ENCODE results near the gene SNAI3. TPM values are rescaled to one million over a fixed set of nuclear protein-coding genes. Genes with fewer than 3 reads are reported as not detected.

Gene SNAI3
- polyA plus RNA-seq (ENCODE audit: insufficient read length in 4 of 4): under 1 TPM; 0.39 to 0.86 (median 0.60) TPM

DNA sequence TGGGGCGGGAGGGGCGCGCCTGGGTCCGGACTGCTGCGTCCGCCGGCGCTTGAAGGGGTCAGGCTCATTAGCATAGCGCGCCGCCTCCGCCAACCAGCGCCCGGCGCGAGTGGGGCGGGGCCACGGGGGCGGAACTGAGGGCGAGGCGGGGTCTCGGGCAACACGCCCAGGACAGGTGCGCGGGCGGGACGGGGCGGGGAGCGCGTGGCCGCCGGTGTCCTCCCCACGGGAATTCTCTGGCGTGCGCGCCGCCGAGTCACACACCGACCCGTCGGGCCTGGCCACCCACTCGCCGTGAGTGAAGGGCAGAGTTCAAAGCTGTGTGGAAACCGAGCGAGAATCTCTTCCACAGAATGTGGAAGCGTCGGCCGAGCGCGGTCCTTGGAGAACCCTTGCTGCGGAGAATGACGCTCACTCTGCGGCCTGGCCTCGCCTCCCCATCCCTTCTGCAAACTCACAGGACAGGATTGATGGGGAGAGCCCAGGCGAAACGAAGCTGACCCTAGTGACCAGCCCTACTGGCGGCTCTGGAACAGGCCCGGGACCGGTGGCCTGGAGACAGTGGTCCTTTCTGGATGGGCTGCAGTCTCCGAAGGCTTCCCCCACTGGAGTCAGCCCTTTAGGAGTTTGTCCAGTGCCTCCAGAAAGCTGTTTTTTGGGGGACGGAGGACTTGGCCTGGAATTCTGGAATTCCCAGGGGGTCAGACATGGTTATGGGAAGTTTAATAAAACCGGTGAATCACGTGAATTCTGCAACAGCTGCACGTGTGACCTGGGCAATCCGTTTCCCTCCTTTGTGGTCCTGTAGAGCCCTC, at the start of gene SNAI3:
Gene SNAI3 (minus strand): TSS at position 69 of the 815 bp plus-strand sequence. CDS start 101 bp downstream, outside the sequence.
- DNase-seq (ENCODE audit: low read depth in 4 of 4, low spot score in 3 of 4): peak in 2 of 4 donors; percentile 47 to 55

DNA sequence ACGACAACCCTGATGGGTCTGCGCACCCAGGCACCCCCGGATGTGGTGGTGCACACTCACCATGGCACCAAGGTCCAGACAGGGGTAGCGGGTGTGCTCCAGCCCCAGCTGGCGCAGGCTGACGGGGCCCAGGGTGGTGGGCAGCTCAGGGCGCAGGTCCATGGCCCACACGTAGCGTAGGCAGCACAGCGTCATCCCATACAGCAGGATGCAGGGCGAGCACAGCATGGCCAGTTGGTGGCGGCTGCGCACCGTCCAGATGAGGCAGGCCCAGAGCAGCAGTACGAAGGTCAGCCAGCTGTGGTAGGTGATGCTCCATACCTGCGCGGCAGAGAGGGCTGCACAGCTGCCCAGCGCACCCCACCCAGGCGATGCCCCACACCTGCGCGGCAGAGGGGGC, 49.8 kb upstream of the SNAI3 start:
- no peak for DNase-seq (ENCODE audit: low read depth in 4 of 4, low spot score in 3 of 4)

DNA sequence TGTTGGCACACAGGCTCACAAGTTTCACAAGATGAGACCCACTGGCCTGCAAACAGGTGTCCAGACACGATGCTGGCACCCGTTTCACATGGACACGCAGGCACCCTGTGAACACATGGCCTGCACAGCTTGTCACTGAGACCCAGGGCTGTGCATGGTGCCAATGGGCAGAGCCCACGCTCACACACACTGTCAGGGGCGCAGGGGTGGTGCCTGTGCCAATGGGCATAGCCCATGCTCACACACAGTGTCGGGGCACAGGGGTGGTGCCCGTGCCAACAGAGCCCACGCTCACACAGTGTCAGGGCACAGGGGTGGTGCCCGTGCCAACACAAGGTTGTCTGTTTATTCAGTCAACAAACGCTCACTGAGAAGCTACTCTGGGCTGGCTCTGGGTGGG, 49.3 kb upstream of the SNAI3 start:
- no peak for DNase-seq (ENCODE audit: low read depth in 4 of 4, low spot score in 3 of 4)

DNA sequence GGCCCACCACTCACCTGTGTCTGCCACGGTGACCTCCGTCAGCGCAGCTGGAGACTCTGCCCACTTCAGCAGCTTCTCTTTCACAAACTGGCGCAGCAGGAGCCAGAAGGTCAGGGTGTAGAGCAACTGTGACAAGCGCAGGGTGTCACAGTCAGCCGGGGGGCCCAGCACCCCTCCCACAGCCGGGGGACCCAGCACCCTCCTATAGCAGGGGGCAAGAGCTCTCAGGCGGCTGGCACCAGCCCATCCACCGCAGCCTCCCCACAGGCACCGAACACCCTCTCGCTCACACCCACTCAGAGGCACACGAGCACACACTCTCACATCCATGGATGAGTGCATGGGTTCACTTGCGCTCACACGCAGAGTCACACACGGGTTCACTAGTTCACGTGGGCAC, 48.8 kb upstream of the SNAI3 start:
- DNase-seq (ENCODE audit: low read depth in 4 of 4, low spot score in 3 of 4): no peak

DNA sequence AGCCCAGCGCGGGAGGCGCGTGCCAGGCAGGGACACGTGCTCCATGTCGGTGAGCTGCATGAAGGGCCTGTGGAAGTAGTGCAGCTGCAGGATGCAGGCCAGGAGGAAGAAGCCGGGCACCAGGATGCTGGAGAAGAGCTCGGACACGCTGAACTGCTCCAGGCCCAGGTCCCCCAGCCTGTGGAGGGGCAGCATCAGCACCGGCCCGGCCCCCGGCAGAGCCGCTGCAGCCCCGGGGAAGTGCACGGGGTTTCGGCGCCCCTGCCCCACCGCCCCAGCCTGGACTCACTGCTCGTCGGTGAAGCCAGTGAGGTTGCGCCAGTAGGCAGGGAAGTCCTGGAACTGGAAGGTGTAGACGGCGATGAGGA, 48.0 kb upstream of the SNAI3 start:
- DNase-seq (ENCODE audit: low read depth in 4 of 4, low spot score in 3 of 4): no peak

DNA sequence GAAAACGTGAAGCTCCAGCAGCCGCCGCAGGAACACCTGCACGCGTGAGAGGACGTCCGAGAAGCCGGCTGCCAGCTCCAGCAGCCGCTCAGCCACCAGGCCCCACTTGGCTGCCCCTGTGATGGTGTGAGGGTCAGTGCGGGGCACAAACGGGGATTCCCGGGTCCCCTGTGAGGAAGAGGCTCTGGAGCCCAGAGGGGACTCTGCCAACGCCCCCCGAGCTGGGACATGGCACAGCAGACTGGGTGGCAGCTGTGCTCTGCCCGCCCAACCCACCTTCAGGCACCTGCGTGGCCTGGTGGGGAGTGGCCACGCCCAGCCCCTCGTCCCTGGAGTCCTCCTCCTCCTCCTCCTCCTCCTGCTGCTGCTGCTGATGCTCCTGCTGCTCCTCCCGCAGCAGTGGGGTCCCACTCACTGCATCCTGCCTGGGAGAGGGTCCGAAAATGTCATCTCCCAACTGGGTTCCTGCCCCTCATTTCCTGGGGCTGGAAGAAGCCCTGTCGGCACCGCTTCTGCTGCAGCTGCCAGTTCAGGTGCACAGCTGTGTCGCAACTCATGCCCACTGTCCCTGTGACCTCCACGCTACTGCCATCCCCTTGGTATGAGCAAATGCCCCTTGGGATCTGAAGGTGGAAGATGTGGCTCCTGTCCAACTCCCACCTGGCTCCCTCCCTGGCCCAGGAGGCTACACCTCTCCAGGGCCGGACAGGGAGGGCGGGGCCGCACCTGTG, 47.5 kb upstream of the SNAI3 start:
- DNase-seq (ENCODE audit: low read depth in 4 of 4, low spot score in 3 of 4): no peak

DNA sequence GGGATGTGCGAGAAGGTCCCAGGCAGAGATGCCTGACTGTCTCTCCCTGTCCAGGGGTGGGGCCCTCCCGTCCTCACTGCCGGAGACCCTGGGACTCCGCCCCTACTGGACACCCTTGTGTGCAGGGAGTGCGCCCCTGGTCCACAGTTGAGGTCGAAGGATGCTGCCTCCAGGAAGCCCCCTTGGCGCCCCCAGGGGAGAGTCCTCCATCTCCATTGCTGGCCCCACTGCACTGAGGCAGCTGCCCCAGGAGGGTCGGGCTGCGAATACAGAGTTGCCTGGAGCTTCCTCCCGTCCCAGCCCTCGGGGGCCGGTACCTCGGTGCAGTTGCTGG, 46.6 kb upstream of the SNAI3 start:
- no peak for DNase-seq (ENCODE audit: low read depth in 4 of 4, low spot score in 3 of 4)

DNA sequence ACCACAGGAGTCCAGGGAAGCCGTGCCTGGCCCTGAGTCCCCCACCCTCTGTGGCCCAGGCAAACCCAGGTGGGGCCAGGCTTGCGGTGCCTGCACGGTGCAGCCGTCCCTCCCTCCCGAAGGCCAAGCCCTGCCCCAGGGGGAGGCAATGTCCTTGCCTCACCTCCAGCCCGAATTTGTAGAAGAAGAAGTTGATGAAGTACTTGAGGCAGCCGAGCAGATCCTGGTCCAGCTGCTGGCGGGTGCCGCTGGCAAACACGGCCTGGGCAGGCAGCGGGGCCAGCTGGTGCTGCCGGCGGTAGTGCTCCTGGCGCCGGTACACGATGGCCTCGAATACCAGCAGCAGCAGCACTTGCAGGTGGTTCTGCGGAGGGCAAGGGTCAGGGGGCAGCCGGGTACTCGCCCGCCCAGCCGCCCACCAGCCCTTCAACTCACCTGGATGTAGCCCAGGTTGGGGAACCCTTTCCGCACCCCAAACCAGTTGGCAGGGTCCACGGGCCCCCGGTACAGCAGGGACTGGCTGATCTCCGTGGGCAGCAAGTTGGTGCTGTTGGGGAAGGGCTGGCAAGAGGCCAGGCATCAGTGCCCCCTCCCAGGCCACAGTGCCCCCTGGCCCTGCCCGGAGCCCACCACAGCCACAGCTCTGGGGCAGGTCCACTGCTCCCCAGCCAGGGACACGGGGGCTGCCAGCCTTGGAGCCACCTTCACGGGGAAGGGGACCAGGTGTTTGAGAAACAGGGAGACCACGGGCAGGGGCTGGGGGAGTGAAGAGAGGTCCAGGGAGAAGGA, 46.1 kb upstream of the SNAI3 start:
- DNase-seq (ENCODE audit: low read depth in 4 of 4, low spot score in 3 of 4): no peak

DNA sequence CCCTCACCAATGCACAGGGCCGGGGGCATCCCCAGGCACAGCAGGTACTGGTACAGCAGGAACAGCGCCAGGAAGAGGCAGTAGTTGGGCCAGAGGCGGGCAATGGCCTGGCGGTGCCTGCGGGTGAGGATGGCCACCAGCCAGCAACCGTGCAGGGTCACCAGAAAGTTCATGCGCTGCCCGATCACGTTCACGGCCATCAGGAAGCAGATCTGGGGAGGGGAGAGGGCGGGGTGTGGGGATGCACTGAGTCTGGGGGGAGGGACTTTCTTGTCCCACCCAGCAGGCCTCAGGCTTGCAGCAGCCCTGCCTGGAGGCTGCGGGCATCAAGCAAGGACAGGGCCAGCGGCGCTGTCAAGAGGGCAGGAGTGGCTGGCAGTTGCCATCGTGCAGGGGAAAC, 45.4 kb upstream of the SNAI3 start:
- no peak for DNase-seq (ENCODE audit: low read depth in 4 of 4, low spot score in 3 of 4)

DNA sequence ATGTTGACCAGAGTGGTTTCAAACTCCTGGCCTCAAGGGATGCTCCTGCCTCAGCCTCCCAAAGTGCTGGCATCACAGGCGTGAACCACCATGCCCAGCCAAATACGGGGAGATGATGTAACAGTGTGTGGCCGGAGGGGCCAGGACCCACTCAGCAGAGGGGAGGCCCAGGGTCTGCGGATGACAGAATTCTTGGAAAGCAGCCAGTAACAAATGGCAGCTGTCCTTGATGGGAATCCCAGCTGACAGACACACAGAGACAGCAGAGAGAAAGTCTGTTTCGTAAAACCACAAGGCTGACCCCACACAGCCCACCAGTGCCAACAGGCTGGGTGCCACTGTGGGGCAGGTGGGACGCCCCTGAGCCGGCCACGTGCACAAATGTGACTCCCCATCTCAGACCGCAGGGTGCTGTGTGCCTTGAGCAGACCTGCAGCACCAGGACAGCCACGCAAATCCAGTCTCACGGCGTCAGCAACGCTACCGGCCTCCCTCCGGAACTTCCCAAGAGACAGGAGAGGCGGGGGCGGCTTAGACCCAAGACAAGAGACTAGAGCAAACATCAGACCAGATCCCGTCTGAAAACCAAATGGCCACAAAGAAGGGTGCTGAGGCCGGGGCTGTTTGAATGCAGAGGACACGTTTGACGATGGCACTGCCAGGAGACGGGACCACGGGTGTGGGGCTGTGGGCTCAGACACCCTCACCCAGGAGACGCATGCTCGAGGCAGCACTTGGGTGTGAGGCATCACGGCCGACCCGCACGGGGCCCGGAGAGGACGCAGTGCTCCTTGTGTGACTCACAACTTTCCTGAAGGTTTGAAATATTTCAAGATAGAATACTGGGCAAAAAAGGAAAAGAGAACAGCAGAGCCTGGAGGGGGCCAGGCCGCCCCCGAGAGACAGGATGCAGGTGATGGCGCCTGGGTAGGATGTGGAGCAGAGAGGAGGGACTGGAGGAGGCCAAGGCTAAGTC, 44.6 kb upstream of the SNAI3 start:
- DNase-seq (ENCODE audit: low read depth in 4 of 4, low spot score in 3 of 4): no peak

DNA sequence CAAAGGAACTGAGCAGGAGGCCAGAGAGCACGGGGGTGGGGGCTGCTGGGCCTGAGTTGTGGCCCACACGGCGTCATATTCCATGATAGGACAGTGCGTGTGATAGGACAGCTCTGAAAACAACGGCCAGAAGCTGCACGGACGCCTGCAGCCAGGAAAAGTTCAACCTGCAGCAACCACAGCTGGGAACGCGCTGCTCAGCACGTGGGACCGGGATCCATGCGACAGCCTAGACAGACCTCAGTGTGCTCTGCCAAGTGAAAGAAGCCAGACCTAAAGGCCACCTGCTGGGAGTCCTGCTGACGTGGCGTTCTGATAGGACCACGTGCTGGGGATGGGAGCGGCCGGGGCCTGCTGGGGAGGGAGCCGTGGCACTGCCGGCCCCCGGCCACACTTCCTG, 41.6 kb upstream of the SNAI3 start:
- DNase-seq (ENCODE audit: low read depth in 4 of 4, low spot score in 3 of 4): no peak

DNA sequence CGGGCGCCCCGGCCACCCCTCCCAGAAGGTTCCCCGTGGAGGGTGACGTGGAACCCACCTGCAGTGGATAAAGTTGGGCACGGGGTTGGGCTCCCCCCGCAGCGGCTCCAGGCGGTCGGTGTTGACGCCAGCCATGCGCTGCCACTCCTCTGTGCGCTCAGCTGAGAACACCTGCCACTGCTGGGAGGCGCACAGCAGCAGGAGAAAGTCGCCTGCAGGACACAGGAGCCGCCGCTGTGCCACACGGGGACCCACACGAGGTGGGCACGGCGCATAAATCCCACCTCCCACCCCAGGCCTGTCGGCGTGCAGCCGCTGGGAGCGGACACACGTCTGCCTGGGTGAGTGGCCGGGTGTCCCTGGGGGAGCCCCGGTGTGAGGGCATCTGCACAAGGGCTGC, 40.7 kb upstream of the SNAI3 start:
- no peak for DNase-seq (ENCODE audit: low read depth in 4 of 4, low spot score in 3 of 4)

DNA sequence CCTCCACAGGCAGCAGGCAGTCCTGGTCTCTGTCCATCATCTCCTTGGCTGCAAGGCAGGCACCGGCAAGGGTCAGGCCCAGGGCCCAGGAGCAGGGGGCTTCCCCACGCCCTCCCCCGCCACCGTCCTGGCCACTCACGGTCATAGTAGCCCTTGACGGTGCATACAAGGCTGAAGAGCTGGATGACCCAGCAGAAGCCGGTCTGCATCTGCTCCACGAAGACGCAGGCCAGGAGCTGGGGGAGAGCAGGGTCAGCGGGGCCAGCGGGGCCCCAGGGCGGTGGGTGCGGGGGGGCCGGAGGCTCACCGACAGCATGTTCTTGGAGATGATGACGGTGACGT, 40.1 kb upstream of the SNAI3 start:
- DNase-seq (ENCODE audit: low read depth in 4 of 4, low spot score in 3 of 4): no peak

DNA sequence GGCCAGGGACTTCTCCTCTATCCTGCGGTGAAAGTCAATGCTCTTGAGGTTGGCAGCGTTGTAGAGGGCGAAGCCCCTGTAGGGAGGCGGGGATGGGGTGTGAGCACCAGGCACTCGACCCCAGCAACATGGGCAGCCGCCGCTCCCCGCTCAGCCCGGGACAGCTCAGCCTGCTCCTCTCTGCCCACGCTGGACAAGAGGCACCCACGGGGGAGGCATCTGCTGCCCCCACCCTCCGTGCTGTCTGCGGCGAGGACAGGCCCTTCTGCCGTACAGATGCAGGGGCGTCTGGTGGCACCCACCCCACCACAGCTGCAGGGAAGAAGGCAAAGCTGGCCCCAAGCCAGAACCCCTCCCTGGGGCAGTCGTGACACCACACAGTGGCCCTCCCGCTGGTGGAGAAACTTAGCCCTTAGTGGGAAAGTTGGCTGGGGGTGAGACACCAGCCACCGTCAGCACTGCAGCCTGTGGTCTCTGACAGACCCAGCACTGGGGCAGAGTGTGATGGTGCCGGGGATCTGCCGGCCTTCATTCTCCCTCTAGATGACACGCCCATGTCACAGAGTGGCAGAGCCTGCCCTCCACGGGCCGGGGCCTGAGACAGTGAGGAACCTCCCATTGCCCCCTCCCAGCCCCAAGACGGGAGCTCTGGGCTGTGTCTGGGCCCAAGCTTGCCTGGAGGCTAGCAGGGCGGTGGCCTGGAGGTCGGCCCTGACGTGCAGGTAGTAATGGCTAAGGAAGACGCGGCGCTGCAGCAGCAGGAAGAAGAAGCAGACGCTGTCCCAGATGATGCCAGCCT, 39.5 kb upstream of the SNAI3 start:
- DNase-seq (ENCODE audit: low read depth in 4 of 4, low spot score in 3 of 4): no peak

DNA sequence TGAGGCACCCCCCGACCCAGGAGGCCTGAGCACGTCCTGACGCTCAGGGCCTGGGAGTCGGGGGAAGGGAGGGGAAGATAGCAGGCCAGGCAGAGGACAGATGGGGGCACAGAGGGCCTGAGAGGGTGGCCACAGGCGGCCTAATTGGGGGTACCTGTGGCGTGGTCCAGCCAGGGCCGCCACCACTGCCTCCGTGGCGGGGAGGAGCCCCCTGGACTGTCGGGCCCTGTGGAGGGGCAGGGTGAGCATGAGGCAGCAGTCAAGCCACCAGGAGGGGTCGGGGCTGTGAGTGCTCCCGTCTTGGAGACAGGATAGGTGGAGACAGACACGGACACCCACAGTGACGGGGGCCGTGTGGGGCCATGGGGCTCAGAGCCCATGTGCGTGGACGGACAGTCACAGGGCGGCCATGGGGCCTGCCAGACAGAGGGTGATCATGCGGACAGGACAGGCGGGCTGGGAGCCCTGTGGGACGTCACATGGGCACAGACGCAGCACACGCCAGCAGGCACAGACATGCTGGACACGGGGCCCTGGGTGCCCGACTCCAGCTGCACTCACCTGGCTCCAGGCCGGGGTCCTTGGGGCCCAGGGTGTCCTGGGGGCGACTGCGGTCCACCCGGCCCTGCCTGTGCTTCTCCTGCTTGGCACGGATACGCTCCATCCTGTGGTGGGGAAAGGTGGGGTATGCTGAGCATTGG, 38.7 kb upstream of the SNAI3 start:
- no peak for DNase-seq (ENCODE audit: low read depth in 4 of 4, low spot score in 3 of 4)

DNA sequence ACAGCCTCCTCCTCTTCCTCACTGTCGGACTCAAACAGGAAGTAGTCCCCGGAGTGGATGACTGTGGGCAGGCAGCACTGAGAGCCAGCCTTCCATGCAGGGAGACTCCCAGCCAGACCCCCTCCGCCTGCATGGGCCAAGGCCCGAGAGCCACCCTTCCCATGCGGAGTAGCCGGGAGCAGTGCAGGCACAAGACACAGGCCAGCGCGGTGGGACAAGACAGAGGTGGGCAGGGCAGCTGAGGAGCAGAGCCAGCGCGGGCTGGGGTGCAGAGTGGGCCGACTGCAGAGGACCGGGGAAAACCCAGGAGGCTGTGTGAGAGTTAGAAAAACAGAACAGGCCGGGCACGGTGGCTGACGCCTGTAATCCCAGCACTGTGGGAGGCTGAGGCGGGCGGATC, 37.6 kb upstream of the SNAI3 start:
- no peak for DNase-seq (ENCODE audit: low read depth in 4 of 4, low spot score in 3 of 4)

DNA sequence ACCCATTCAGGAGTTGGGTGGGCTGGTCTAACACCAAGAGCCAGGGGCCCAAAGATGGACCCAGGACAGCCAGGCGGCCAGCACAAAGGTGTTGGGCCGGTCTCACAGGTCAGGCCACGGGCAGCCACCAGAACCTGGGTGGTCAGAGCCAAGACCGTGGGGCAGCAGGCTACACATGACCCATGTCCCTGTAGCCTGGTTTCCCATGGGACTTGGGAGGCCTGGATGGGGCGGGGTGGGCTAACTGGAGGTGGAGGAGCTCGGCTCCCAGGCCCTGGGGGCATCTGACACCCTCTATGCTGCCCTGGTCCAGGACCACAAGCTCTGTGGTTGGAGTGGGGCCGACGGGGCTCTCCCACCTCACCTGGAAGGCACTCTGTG, 37.2 kb upstream of the SNAI3 start:
- no peak for DNase-seq (ENCODE audit: low read depth in 4 of 4, low spot score in 3 of 4)

DNA sequence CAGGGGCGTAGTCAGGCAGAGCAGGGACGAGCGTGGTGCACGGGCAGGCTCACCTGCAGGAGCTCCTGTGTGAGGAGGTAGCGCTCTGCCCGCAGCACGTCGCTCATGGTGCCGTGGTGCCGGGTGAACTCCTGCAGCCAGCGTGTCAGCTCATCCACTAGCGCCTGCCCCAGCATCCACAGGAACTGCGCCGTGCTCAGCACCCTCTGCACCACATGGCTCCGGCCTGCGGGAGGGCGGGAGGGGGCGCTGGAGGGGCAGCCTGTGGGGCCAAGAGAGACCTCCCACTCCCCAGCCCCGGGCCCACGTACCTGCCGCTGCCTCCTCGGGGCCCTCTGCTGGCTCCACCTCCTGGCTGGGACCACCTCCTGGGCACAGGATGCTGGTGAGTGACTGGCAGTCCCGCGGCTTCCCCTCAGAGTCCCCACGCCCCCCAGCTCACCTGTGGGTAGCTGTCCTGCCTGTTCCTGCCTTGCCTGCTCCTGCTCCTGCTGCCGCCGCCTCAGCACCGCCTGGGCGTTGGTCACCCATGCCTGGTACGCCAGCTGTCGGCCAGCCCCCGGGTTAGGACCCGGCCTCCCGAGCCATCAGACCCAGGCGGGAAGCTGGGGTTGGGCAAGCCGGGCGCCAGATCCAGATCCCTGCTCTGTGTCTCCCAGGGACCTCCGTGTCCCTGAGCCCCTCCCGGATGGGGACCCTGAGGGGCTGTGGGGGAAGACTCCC, 36.6 kb upstream of the SNAI3 start:
- DNase-seq (ENCODE audit: low read depth in 4 of 4, low spot score in 3 of 4): no peak

All from right renal pelvis (tissue), 4 donors.